Astrocyte (in vitro differentiated cells and primary cell): Measurements from ENCODE around the gene CHRD. TPM values are rescaled to one million over a fixed set of nuclear protein-coding genes. Genes with fewer than 3 reads are reported as not detected.

Source experiments
- DNase-seq: peaks from one replicate; pipeline ENCODE4 v3.0.0-alpha.2; 2010; ENCODE audit warnings: low read depth
- FAIRE-seq: peaks from 2 replicates; lab custom pipeline; 2011; peaks lifted over from hg19 to GRCh38; lab: Jason Lieb, UNC
- H2AFZ ChIP-seq: 2 replicates; pipeline ENCODE4 v1.6.0; 2012; ENCODE audit warnings: low read depth, low read length, inconsistent platforms
- H3K27ac ChIP-seq: 2 replicates; pipeline ENCODE4 v1.5.1; 2011; ENCODE audit warnings: low read depth, low read length, inconsistent platforms
- H3K27me3 ChIP-seq: 2 replicates; pipeline ENCODE4 v1.6.0; 2011; ENCODE audit warnings: low read length, inconsistent platforms; ENCODE audit not compliant: insufficient read depth
- H3K36me3 ChIP-seq: 2 replicates; pipeline ENCODE4 v1.5.1; 2011; ENCODE audit warnings: low read length, inconsistent platforms; ENCODE audit not compliant: insufficient read depth
- H3K4me1 ChIP-seq: 2 replicates; pipeline ENCODE4 v1.5.1; 2011; ENCODE audit warnings: low read length, inconsistent platforms; ENCODE audit not compliant: insufficient read depth
- H3K4me2 ChIP-seq: 2 replicates; pipeline ENCODE4 v1.6.0; 2012; ENCODE audit warnings: low read length, inconsistent platforms
- H3K4me3 ChIP-seq: 2 replicates; pipeline ENCODE4 v1.5.1; 2011; ENCODE audit warnings: low read depth, mild to moderate bottlenecking, low read length, inconsistent platforms; ENCODE audit not compliant: insufficient read depth
- H3K79me2 ChIP-seq: 2 replicates; pipeline ENCODE4 v1.6.0; 2012; ENCODE audit warnings: mild to moderate bottlenecking, low read length, inconsistent platforms; ENCODE audit not compliant: insufficient read depth
- H3K9ac ChIP-seq: 2 replicates; pipeline ENCODE4 v1.6.0; 2012; ENCODE audit warnings: mild to moderate bottlenecking, low read length, inconsistent platforms
- H3K9me3 ChIP-seq: 2 replicates; pipeline ENCODE4 v1.5.1; 2012; ENCODE audit warnings: low read depth, mild to moderate bottlenecking, low read length, inconsistent platforms; ENCODE audit not compliant: insufficient read depth
- H4K20me1 ChIP-seq: 2 replicates; pipeline ENCODE4 v1.6.0; 2012; ENCODE audit warnings: low read length, inconsistent platforms; ENCODE audit not compliant: insufficient read depth
- H3K27ac Mint-ChIP-seq: one replicate; pipeline ENCODE4 v1.8.0; 2021; ENCODE audit warnings: mild to moderate bottlenecking, mixed read lengths; ENCODE audit not compliant: unreplicated experiment
- H3K27me3 Mint-ChIP-seq: one replicate; pipeline ENCODE4 v1.8.0; 2021; ENCODE audit warnings: low read depth, mixed read lengths; ENCODE audit not compliant: unreplicated experiment
- H3K36me3 Mint-ChIP-seq: one replicate; pipeline ENCODE4 v1.8.0; 2021; ENCODE audit warnings: low read depth, mixed read lengths; ENCODE audit not compliant: unreplicated experiment
- H3K4me1 Mint-ChIP-seq: one replicate; pipeline ENCODE4 v1.8.0; 2021; ENCODE audit warnings: low read depth, mixed read lengths; ENCODE audit not compliant: unreplicated experiment
- H3K4me3 Mint-ChIP-seq: one replicate; pipeline ENCODE4 v1.8.0; 2021; ENCODE audit warnings: mild to moderate bottlenecking, moderate library complexity, mixed read lengths; ENCODE audit not compliant: unreplicated experiment
- H3K9me3 Mint-ChIP-seq: one replicate; pipeline ENCODE4 v1.8.0; 2021; ENCODE audit warnings: mild to moderate bottlenecking, mixed read lengths; ENCODE audit not compliant: unreplicated experiment
- EZH2 ChIP-seq: IDR thresholded peaks from 2 replicates; pipeline ENCODE4 v1.6.1; 2012; ENCODE audit warnings: mild to moderate bottlenecking, low read length, inconsistent platforms; ENCODE audit not compliant: insufficient read depth
- total RNA-seq: library from RNA; stranded (reverse); gene quantifications from 2 replicates; pipeline ENCODE4 v1.2.1, GENCODE V29; 2021
- TF ChIP-seq, protein P1 (sequence below): IDR thresholded peaks from 2 replicates; pipeline ENCODE4 v1.5.1; 2011; ENCODE audit warnings: low read depth, mild to moderate bottlenecking, inconsistent platforms, low read length, moderate library complexity; ENCODE audit not compliant: insufficient read depth

CHRD gene
- total RNA-seq, 1 donor from 2014 or later, result 3.4 TPM

DNA sequence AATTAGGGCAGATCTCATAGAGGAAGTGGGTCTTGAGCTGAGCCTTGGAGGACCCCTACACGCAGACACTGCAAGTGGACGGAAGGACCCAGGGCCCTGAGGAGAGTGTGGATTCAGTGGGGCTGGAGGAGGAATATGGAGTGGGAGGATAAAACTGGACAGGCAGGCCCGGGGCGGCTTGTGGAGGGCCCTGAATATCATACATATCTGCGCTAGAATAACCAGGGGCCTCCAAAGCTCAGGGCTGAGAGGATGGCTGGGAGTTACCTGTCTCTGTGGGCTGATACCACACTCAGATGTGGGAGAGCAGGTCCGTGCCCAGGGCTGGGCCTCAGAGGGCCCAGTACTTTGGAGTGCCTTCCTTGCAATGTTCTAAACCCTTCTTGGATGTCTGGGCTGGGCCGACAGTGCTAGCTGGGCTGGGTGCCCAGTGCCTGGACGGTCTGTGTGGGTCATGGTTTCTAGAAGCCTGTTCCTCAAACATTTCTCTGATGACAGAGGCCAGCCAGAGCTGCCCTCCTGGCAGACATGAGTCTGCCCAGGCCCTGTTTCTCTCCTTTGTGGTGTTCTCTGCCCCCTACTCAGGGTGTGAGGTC, 29.6 kb downstream of the CHRD start:
- Histone ChIP-seq H3K36me3 (no peaks in the 10 kb centered on the region), H2AFZ (no peak overlapping the region), H3K4me2 (no peak overlapping the region), H4K20me1 (no peaks in the 10 kb centered on the region), H3K27ac (no peak overlapping the region), H3K9me3 (no peaks in the 10 kb centered on the region), H3K27me3 (peaks cover 7% of the 10 kb centered on the region), H3K9ac (no peak overlapping the region), H3K4me1 (no peaks in the 10 kb centered on the region), H3K4me3 (no peak overlapping the region), H3K79me2 (no peaks in the 10 kb centered on the region)
- DNase-seq (no peak), FAIRE-seq (no peak)
- Mint-ChIP-seq H3K27me3 (peaks cover 44% of the 10 kb centered on the region), H3K27ac (no peak overlapping the region), H3K9me3 (peaks cover 13% of the 10 kb centered on the region), H3K4me1 (no peaks in the 10 kb centered on the region), H3K36me3 (peaks cover 8% of the 10 kb centered on the region), H3K4me3 (no peak overlapping the region)
- TF ChIP-seq, protein P1, sequence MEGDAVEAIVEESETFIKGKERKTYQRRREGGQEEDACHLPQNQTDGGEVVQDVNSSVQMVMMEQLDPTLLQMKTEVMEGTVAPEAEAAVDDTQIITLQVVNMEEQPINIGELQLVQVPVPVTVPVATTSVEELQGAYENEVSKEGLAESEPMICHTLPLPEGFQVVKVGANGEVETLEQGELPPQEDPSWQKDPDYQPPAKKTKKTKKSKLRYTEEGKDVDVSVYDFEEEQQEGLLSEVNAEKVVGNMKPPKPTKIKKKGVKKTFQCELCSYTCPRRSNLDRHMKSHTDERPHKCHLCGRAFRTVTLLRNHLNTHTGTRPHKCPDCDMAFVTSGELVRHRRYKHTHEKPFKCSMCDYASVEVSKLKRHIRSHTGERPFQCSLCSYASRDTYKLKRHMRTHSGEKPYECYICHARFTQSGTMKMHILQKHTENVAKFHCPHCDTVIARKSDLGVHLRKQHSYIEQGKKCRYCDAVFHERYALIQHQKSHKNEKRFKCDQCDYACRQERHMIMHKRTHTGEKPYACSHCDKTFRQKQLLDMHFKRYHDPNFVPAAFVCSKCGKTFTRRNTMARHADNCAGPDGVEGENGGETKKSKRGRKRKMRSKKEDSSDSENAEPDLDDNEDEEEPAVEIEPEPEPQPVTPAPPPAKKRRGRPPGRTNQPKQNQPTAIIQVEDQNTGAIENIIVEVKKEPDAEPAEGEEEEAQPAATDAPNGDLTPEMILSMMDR, result no peak
- TF ChIP-seq EZH2, result no peak

DNA sequence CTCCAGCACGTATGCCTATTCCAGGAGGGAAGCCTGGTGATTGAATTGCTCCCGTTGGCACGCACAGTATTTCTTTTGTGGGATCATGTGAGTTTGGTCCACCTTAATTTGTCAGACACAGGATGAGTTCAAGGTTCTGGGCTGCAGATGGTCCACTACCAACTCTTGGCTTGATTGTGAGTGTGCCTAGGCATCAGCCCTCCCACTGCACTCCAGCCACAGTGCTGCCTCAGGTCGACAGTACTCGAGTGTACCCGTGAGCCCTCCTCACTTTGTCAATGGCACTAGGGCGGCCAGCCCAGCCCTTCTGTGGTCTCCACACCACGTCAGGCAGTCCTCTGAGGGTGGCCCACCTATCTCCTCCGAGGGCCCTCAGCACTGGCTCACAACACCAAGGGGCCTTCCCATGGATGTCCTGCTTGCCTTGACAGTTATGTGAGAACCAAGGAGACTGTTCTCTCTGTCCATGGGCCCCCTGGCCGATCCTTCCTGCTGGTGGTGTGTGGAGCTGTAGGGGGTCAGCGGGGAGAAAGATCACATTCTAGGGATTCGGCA, 30.2 kb downstream of the CHRD start:
- H3K79me2 ChIP-seq, result no peaks in the 10 kb centered on the region
- H3K4me3 ChIP-seq, result no peak overlapping the region
- FAIRE-seq (no peak), DNase-seq (no peak)
- Mint-ChIP-seq H3K9me3 (peaks cover 13% of the 10 kb centered on the region), H3K27me3 (peaks cover 39% of the 10 kb centered on the region), H3K4me1 (no peaks in the 10 kb centered on the region), H3K27ac (no peak overlapping the region), H3K36me3 (peaks cover 8% of the 10 kb centered on the region), H3K4me3 (no peak overlapping the region)
- H3K27me3 ChIP-seq, result peaks cover 7% of the 10 kb centered on the region
- H3K9me3 ChIP-seq, result no peaks in the 10 kb centered on the region
- no peaks in the 10 kb centered on the region for H3K36me3 ChIP-seq
- H3K9ac ChIP-seq, result no peak overlapping the region
- no peaks in the 10 kb centered on the region for H3K4me1 ChIP-seq
- TF ChIP-seq, protein P1, result no peak
- no peak overlapping the region for H2AFZ ChIP-seq
- H3K4me2 ChIP-seq, result no peak overlapping the region
- H4K20me1 ChIP-seq, result no peaks in the 10 kb centered on the region
- H3K27ac ChIP-seq, result no peak overlapping the region

DNA sequence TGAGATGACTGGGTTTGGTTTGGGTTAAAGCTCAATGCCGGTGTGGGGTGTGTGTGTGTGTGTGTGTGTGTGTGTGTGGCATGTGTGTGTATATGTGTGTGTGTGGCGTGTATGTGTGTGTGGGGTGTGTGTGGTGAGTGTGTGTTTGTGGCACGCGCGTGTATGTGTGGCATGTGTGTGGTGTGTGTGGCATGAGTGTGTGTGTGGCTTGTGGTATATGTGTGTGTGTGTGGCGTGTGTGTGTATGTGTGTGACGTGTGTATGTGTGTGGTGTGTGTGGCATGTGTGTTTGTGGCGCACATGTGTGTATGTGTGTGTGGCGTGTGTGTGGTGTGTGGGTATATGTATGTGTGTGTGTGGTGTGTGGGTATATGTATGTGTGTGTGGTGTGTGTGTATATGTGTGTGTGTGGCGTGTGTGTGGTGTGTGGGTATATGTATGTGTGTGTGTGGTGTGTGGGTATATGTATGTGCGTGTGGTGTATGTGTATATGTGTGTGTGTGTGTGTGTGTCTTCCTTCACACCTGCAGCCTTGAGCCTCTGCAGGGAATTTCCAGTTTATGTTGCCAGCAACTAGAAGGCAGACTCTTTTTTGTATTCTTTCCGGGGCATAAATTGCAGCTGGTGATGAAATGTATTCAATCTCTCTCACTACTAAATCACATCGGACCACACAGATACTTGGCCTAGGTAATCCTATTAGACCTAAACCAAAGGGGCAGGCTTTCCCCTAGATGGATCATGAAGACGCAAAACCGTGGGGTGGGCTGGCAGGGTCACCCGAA, 34.8 kb downstream of the CHRD start:
- Histone ChIP-seq H3K4me3 (no peak overlapping the region), H3K36me3 (no peaks in the 10 kb centered on the region), H4K20me1 (no peaks in the 10 kb centered on the region), H3K4me1 (no peaks in the 10 kb centered on the region), H3K79me2 (no peaks in the 10 kb centered on the region), H3K4me2 (no peak overlapping the region), H3K27me3 (peaks cover 3% of the 10 kb centered on the region), H2AFZ (no peak overlapping the region), H3K27ac (no peak overlapping the region), H3K9ac (no peak overlapping the region), H3K9me3 (no peaks in the 10 kb centered on the region)
- TF ChIP-seq, protein P1, result no peak
- no peak for TF ChIP-seq EZH2
- Mint-ChIP-seq H3K9me3 (peaks cover 10% of the 10 kb centered on the region), H3K4me3 (no peak overlapping the region), H3K36me3 (peaks cover 6% of the 10 kb centered on the region), H3K27ac (no peak overlapping the region), H3K27me3 (peaks cover 29% of the 10 kb centered on the region), H3K4me1 (no peaks in the 10 kb centered on the region)
- DNase-seq (no peak), FAIRE-seq (no peak)
